HepG2 (cell line): ENCODE results near the gene HECTD2. TPM values are rescaled to one million over a fixed set of nuclear protein-coding genes. Genes with fewer than 3 reads are reported as not detected.

ENCODE experiments used
- ATAD3A ChIP-seq: sonication (generic); formaldehyde crosslinking; IDR thresholded peaks from 2 replicates; pipeline ENCODE4 v1.4.0; 2020; ENCODE audit warnings: missing genetic modification reagents
- ATF5 ChIP-seq: sonication (generic); formaldehyde crosslinking; IDR thresholded peaks from 2 replicates; pipeline ENCODE4 v1.4.0; 2020; ENCODE audit warnings: mild to moderate bottlenecking, low read depth, missing genetic modification reagents
- CBX2 ChIP-seq, 2 experiments: fragments of 200-600 bp in 1 of 2; sonication (generic); formaldehyde crosslinking in 1 of 2; IDR thresholded peaks; 2 replicates each; pipeline versions ENCODE4 v1.7.0 to v1.8.1; 2018 to 2022; ENCODE audit warnings: low read depth in 2 of 2, low read length in 1 of 2, mild to moderate bottlenecking in 1 of 2, missing genetic modification reagents in 1 of 2
- EZH2 ChIP-seq: conservative IDR thresholded peaks from 2 replicates; pipeline ENCODE4 v1.6.1; 2012; ENCODE audit warnings: mild to moderate bottlenecking, low read depth, low read length, moderate library complexity
- HDAC1 ChIP-seq: sonication (generic); formaldehyde crosslinking; IDR thresholded peaks from 2 replicates; pipeline ENCODE4 v1.5.1; 2020; ENCODE audit warnings: mild to moderate bottlenecking, missing genetic modification reagents
- HOXA3 ChIP-seq: sonication (generic); formaldehyde crosslinking; IDR thresholded peaks from 2 replicates; pipeline ENCODE4 v1.5.0; 2020; ENCODE audit warnings: missing genetic modification reagents
- NPAS2 ChIP-seq: sonication (generic); formaldehyde crosslinking; IDR thresholded peaks from 2 replicates; pipeline ENCODE4 v1.8.0; 2022; ENCODE audit warnings: mild to moderate bottlenecking, missing genetic modification reagents, borderline replicate concordance
- RBM39 ChIP-seq: fragments of 200-400 bp; formaldehyde crosslinking; IDR thresholded peaks from one replicate; pipeline ENCODE4 v1.6.1; 2018; ENCODE audit warnings: antibody characterized with exemption, mild to moderate bottlenecking, low read depth, low read length; ENCODE audit not compliant: poor library complexity, severe bottlenecking
- SKI ChIP-seq: fragments of 450-650 bp; IDR thresholded peaks from one replicate; pipeline ENCODE4 v1.6.1; 2018; ENCODE audit warnings: mild to moderate bottlenecking; ENCODE audit not compliant: partially characterized antibody
- SRF ChIP-seq: IDR thresholded peaks from 2 replicates; pipeline ENCODE4 v1.6.1; 2011; ENCODE audit warnings: mild to moderate bottlenecking, low read depth, low read length, moderate library complexity
- ZC3H4 ChIP-seq: sonication (generic); formaldehyde crosslinking; IDR thresholded peaks from 2 replicates; pipeline ENCODE4 v1.4.0; 2020; ENCODE audit warnings: missing genetic modification reagents, borderline replicate concordance
- ZNF160 ChIP-seq: sonication (generic); formaldehyde crosslinking; IDR thresholded peaks from 2 replicates; pipeline ENCODE4 v1.8.0; 2022; ENCODE audit warnings: mild to moderate bottlenecking, inconsistent platforms, missing genetic modification reagents
- ZNF180 ChIP-seq: sonication (generic); formaldehyde crosslinking; IDR thresholded peaks from 2 replicates; pipeline ENCODE4 v1.4.0; 2020; ENCODE audit warnings: low read depth, missing genetic modification reagents, borderline replicate concordance
- ZNF276 ChIP-seq: sonication (generic); formaldehyde crosslinking; IDR thresholded peaks from 2 replicates; pipeline ENCODE4 v1.4.0; 2020; ENCODE audit warnings: mild to moderate bottlenecking, low read depth, missing genetic modification reagents
- ZNF335 ChIP-seq: sonication (generic); formaldehyde crosslinking; IDR thresholded peaks from 2 replicates; pipeline ENCODE4 v1.4.0; 2020; ENCODE audit warnings: missing genetic modification reagents
- polyA plus RNA-seq, 8 experiments: library from polyadenylated mRNA; depleted of rRNA in 3 of 8; stranded (reverse) in 7 of 8; unstranded in 1 of 8; fragments of >200 nt; fragmentation: Illumina TruSeq in 4 of 8; extraction: Trizol in 4 of 8; gene quantifications; 2 replicates each; pipeline versions ENCODE4 v1.2.1 to v1.2.3, GENCODE V29; 2011 to 2016; ENCODE audit warnings: low read depth in 4 of 8, missing spikeins in 1 of 8, mixed read lengths in 1 of 8; ENCODE audit not compliant: insufficient read depth in 1 of 8
- total RNA-seq, 5 experiments: library from RNA; depleted of rRNA; stranded (reverse); fragments of >200 nt; fragmentation: Illumina TruSeq; extraction: Trizol; gene quantifications; 2 replicates each; pipeline ENCODE4 v1.2.3, GENCODE V29; 2016; ENCODE audit warnings: low read depth in 1 of 5
- TF ChIP-seq, protein P1 (sequence below): sonication (generic); formaldehyde crosslinking; IDR thresholded peaks from 2 replicates; pipeline ENCODE4 v1.4.0; 2020; ENCODE audit warnings: missing genetic modification reagents, borderline replicate concordance
- TF ChIP-seq, protein P2 (sequence below): sonication (generic); formaldehyde crosslinking; IDR thresholded peaks from 2 replicates; pipeline ENCODE4 v1.9.0; 2021; ENCODE audit warnings: mild to moderate bottlenecking, missing genetic modification reagents

Gene HECTD2
- total and polyA plus RNA-seq, 2 of the 13 experiments (the other 11 are each of a cell fraction or from before 2014, with no cell fraction given): 3.2 to 5.2 TPM

DNA sequence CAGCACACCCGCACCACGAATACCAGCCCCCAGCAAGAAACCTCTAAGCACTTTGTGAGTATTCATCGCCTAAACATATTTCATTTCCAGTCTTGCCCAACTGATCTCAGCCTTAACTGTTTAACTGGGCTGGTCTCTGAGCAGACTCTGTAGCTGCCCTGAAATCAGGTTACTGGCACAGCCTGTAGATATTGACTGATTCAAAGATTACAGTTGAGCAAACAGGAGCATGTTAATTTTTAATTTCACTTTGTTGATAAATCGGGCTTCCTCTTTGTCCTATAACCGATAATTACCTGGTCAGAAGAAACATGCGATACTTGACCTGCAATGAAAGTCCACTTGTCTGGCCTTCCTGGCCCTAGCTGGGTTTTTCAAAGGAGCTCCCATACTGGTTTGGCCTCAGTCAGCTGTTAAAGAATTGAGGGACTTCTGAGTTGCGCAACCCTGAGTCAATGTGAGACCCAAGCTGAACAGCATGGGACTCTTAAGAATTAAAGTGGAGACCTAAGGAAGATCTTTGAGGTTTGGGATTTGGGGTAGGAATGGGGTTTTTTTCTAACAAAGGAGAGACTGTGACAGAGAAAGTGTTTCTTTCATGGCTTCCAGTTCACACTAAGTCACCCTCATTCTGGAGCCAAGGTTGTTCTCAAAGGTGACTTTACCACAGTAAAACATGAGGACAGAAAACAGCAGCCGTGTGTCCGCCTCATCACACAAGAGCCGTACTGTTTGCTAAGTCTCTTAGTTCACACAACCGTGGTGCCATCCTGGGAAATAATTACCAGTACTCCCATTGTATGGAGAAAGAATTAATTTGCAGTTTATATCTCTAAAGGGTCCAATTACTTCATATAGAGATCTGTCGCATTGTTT is 146.8 kb downstream of the HECTD2 start (continued):
- TF ChIP-seq, protein P1, sequence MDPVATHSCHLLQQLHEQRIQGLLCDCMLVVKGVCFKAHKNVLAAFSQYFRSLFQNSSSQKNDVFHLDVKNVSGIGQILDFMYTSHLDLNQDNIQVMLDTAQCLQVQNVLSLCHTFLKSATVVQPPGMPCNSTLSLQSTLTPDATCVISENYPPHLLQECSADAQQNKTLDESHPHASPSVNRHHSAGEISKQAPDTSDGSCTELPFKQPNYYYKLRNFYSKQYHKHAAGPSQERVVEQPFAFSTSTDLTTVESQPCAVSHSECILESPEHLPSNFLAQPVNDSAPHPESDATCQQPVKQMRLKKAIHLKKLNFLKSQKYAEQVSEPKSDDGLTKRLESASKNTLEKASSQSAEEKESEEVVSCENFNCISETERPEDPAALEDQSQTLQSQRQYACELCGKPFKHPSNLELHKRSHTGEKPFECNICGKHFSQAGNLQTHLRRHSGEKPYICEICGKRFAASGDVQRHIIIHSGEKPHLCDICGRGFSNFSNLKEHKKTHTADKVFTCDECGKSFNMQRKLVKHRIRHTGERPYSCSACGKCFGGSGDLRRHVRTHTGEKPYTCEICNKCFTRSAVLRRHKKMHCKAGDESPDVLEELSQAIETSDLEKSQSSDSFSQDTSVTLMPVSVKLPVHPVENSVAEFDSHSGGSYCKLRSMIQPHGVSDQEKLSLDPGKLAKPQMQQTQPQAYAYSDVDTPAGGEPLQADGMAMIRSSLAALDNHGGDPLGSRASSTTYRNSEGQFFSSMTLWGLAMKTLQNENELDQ (CRISPR knock-in tag): no peak
- TF ChIP-seq ZNF335 (CRISPR knock-in tag) (no peak), ATAD3A (CRISPR knock-in tag) (no peak), ATF5 (CRISPR knock-in tag) (no peak), EZH2 (no peak), ZNF276 (CRISPR knock-in tag) (no peak), HOXA3 (CRISPR knock-in tag) (peak; percentile 74), HDAC1 (peak; percentile 83), ZNF180 (no peak), ZC3H4 (no peak), RBM39 (no peak), ZNF160 (CRISPR knock-in tag) (peak; percentile 57; the same call in 1 of the 2 replicates), SRF (no peak), NPAS2 (CRISPR knock-in tag) (no peak), SKI (peak; percentile 85), CBX2 (IDR thresholded peaks at IDR 0.05; ENCODE audit: low read depth, low read length) (no peak), CBX2 (CRISPR knock-in tag; IDR thresholded peaks at IDR 0.05; ENCODE audit: low read depth) (no peak)
- TF ChIP-seq, protein P2, sequence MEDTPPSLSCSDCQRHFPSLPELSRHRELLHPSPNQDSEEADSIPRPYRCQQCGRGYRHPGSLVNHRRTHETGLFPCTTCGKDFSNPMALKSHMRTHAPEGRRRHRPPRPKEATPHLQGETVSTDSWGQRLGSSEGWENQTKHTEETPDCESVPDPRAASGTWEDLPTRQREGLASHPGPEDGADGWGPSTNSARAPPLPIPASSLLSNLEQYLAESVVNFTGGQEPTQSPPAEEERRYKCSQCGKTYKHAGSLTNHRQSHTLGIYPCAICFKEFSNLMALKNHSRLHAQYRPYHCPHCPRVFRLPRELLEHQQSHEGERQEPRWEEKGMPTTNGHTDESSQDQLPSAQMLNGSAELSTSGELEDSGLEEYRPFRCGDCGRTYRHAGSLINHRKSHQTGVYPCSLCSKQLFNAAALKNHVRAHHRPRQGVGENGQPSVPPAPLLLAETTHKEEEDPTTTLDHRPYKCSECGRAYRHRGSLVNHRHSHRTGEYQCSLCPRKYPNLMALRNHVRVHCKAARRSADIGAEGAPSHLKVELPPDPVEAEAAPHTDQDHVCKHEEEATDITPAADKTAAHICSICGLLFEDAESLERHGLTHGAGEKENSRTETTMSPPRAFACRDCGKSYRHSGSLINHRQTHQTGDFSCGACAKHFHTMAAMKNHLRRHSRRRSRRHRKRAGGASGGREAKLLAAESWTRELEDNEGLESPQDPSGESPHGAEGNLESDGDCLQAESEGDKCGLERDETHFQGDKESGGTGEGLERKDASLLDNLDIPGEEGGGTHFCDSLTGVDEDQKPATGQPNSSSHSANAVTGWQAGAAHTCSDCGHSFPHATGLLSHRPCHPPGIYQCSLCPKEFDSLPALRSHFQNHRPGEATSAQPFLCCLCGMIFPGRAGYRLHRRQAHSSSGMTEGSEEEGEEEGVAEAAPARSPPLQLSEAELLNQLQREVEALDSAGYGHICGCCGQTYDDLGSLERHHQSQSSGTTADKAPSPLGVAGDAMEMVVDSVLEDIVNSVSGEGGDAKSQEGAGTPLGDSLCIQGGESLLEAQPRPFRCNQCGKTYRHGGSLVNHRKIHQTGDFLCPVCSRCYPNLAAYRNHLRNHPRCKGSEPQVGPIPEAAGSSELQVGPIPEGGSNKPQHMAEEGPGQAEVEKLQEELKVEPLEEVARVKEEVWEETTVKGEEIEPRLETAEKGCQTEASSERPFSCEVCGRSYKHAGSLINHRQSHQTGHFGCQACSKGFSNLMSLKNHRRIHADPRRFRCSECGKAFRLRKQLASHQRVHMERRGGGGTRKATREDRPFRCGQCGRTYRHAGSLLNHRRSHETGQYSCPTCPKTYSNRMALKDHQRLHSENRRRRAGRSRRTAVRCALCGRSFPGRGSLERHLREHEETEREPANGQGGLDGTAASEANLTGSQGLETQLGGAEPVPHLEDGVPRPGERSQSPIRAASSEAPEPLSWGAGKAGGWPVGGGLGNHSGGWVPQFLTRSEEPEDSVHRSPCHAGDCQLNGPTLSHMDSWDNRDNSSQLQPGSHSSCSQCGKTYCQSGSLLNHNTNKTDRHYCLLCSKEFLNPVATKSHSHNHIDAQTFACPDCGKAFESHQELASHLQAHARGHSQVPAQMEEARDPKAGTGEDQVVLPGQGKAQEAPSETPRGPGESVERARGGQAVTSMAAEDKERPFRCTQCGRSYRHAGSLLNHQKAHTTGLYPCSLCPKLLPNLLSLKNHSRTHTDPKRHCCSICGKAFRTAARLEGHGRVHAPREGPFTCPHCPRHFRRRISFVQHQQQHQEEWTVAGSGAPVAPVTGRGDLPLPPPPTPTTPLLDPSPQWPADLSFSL (CRISPR knock-in tag): 0 out of 2 replicates have a peak, but pooled peaks have one; percentile 35
